NCI-H128 (cell line): ENCODE data around the gene CLINT1.
"Not testable (repeated sequence)": the region's sequence is repeated elsewhere in the genome, so short reads cannot be mapped to it uniquely, and the experiment has no call there.

ENCODE experiments used
- DNase-seq: peaks from one replicate; lab custom pipeline; 2025; ENCODE audit not compliant: unreplicated experiment; lab: John Stamatoyannopoulos, UW

The CLINT1 gene

DNA sequence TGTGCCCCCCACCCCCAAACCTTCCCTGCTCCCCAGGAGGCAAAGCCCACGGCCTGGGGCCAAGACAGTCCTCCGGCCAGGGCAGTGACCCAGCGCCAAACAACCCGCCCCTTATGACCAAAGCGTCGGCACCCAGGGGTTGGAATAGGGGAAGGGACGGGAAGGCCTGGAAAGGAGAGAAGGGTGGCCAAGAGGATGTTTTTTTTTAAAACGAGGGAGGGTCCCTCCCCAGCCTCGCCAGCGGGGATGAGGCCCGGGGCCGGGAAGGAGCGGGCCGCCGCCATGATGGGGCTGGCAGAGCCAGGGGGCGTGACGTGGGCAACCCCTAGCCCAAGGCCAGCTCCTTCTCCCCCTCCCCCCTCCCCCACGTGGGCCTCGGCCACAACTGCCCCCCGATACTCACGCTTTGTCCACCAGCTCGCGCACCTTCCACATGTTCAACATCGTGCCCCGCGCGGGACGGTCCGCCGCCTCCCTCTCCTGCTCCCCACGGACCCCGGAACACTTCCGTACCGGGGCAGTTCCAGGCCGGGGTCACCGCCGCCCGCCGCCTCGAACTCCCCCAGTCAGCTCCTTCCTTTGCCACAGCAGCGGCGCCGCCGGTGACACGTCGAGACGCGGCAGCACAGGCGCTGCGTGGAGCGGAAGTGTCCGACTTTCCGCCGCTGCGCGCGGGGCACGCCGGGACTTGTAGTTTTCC, at the start of gene CLINT1:
Gene CLINT1 (minus strand): TSS at position 619 of the 700 bp plus-strand sequence. CDS start 175 bp downstream, at position 444.
- peak; percentile 59 for DNase-seq

DNA sequence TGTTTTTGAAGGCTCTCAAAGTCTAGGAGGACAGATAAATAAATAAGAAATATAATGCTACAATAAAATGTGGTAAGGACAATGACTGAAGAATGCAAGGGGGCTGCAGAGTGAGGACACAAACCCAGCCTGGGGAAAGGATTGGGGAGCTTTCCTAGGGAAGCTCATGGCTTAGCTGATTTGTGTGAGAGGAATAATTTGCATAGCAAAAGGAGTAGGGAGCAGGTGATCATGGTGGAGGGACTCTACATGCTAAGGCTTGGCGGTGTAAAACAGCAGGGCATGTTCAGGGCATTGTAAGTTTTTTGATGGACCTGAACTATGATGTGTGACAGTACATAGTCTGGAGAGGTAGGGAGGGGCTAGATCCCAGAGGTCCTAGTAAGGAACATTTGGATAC, 49.5 kb upstream of the CLINT1 start:
- no peak for DNase-seq

DNA sequence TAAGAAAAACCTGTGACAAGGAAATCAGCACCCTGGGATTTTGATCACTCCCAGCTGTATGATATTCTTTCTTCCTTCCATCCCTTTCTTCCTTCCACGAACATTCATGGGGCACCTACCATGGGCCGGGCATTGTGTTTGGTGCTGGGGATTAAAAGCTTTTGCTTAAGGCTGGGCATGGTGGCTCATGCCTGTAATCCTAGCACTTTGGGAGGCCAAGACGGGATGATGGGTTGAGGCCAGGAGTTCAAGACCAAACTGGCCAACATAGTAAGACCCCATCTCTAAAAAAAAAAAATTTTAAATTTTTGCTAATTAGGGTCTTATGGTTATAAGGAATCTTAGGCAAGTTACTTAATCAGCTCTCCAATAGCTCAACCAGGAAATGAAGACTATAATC, 48.5 kb upstream of the CLINT1 start:
- DNase-seq = no peak

DNA sequence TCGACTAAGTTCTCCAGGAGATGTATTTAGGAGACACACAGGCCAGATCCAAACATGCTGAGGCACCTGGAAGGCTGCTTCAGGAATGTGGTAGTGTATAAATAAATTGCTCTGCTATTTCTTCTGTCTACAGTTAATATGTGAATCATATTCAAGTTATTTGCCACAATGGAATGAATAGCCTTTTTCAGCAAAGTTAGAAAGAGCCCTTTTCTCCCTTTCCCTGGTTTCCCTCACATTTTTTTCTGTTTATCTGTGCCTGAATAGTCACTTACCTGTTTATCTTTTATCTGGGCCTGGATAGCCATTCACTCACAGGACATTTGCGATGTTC, 44.1 kb upstream of the CLINT1 start:
- DNase-seq = no peak

DNA sequence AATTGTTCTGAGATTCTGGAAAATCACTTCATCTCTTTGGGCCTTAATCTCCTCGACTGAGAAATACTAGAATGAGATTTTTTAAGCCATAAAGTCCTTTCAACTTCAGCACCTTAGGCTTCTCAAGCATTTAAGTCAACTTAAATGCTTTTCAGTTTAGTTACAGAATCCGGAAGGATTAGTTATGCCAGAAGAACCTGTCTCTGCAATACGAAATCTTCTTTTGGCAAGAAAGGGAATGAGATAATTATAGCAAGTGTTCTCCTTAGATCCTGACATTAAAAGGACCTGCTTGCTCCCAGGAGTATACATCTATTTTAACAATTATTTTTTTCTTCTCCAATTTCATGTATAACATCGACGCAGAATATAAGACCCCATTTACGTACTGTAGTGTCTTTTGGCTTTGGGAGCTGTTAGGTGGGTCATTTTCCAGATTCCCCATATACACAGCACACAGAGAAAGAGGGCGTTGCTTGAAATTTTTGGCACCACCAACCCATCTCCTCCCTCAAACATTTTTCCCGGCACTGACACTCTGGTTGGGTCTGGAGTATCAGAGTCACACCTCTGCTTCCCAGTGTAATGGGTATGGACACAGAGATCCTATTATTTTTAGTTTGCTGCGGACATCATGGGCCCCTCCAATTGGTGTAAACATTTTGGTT, 43.6 kb upstream of the CLINT1 start:
- DNase-seq = no peak

DNA sequence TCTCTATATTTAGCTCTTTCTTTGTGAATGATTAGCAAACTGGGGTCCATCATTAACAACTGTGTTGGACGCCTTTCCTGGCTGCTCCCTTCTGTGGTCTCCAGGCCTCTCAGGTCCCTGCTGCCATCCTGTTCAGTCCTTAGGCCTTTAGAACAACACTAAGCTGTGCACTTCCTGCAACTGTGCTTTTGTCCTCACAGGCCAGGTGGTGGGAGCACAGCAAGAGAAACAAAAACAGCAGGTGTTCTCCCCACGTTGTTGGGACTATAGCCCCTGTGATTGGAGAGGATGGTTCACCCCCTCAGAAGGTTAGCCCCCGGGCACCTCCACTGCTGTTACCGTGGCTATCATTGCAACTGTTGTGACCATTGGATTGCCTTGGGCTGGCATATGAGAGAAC, 41.7 kb upstream of the CLINT1 start:
- DNase-seq = no peak

DNA sequence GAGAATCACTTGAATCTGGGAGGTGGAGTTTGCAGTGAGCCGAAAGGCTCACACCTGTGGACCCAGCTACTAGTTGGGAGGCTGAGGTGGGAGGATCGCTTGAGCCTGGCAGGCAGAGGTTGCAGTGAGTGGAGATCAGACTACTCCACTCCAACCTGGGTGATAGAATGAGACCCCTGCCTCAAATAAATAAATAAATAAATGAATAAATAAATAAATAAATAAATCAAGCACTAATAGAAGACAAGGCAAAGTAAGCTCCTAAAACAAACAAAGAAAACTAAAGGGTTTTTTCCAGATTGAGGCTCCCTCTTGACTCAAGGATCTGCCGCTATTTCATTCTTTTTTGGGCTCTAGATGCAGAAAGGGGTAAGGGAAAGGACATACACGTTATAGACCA, 34.7 kb upstream of the CLINT1 start:
- DNase-seq = no peak

DNA sequence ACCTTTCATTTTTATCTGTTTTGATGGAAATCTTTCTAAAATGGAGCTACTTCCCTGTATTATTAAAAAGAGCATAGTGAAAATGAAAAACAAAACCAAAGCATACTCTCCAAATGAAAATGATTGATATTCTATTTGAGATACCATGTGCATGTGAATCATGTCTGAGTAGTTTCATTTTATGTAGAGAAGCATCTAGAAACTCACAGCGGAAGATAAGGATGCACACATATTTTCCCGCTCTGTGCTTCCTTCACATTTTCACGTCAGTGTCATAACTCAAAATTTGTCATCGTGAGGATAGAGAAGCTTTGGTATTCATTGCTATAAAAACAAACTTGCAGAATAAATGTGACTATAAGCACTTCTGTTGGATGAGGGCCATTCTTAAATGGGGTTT, 34.0 kb upstream of the CLINT1 start:
- DNase-seq = no peak

DNA sequence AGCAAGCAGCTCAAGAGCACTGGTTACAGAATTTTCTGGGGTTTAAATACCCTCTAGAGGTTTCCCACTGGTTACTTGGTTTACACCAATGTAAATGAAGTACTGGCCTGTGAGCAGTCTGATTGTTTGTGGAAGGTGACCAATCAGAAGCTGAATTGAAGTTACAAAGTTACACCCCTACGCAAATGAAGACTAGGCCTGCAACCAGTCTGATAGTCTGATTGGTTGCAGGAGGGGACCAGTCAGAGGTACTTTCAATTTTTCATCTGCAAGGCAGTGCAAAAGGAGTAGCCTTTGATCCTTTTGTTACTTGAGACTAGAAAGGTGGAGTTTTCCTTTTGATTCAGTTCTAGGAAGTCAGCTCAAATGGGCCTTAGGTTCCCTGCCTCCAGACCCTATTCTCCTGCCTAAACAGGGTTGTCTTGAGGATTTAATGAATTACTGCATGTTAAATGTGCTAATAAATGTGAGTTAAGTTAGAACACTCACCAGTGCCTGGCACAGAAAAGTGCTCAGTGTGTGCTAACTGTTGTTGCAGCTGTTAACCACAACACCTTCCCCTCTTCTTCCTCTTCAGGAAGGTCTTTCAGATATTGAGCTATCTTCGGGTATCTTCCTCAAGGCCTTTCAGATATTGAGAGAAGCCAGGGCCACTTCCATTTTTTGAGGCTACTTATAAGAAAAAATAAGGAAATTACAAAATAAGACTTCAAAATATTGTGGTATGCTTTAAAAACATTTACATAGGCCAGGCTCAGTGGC, 32.1 kb upstream of the CLINT1 start:
- no peak for DNase-seq

DNA sequence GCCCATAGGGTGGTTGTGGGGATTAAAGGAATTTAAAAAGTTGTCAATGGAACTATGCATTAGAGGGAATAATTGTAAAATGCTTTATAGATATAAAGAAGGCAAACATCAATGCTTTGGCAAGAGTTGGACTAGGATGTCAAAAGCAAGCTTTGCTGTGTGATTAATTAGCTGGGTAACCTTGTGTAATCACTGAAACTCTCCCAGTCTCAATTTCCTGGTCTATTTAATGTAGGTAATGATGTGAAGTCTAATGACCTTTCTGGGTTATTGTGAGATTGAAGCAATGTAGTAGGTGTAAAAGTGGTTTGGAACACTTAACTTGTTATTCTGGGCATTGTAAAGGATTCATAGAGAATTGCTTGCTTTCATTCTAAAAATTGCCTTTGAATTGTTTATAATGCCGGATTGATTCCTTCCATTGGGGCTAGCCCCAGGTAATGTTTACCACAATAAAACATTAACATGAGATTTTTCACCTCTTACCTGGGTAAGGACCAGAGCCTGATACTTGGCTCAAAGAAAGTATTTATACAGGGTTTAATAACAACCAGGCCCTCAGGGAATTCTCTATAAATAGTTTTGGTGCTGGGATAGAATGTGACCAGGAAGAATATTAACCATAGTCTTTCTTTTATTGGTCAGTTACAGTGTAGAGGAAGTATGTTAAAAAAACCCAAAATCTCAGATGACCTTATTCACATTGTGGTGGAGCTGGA, 30.0 kb upstream of the CLINT1 start:
- DNase-seq = no peak

DNA sequence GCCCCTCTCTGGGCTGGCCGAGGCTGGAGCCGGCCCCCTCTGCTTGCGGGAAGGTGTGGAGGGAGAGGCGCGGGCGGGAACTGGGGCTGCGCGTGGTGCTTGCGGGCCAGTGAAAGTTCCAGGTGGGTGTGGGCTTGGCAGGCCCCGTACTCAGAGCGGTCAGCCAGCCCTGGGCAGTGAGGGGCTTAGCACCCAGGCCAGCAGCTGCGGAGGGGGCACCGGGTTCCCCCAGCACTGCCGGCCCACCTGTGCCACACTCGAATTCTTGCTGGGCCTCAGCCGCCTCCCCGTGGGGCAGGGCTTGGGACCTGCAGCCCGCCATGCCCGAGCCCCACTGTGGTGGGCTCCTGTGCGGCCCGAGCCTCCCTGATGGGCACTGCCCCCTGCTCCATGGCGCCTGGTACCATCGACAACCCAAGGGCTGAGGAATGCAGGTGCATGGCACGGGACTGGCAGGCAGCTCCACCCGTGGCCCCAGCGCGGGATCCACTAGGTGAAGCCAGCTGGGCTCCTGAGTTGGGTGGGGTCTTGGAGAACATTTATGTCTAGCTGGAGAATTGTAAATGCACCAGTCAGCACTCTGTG, 27.9 kb upstream of the CLINT1 start:
- DNase-seq = no peak

DNA sequence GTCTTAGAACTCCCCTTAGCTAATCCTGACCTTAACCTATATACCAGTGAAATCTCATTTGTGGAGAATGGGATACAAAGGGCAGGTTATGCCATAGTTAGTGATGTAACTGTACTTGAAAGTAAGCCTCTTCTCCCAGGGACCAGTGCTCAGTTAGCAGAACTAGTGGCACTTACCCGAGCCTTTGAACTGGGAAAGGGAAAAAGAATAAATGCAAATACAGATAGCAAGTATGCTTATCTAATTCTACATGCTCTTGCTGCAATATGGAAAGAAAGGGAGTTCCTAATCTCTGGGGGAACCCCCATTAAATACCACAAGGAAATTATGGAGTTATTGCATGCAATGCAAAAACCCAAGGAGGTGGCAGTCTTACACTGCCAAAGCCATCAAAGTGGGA, 26.1 kb upstream of the CLINT1 start:
- not testable (repeated sequence) for DNase-seq

DNA sequence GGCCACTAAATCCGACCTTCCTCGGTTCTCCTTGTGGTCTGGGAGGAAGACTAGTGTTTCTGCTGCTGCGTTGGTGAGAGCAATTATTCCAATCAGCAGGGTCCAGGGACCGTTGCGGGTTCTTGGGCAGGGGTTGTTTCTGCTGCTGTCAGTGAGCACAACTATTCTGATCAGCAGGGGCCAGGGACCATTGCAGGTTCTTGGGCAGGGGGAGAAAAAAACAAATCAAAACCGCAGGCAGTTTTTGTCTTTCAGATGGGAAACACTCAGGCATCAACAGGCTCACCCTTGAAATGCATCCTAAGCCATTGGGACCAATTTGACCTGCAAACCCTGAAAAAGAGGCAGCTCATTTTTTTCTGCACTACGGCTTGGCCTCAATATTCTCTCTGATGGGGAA, 22.6 kb upstream of the CLINT1 start:
- DNase-seq = not testable (repeated sequence)

DNA sequence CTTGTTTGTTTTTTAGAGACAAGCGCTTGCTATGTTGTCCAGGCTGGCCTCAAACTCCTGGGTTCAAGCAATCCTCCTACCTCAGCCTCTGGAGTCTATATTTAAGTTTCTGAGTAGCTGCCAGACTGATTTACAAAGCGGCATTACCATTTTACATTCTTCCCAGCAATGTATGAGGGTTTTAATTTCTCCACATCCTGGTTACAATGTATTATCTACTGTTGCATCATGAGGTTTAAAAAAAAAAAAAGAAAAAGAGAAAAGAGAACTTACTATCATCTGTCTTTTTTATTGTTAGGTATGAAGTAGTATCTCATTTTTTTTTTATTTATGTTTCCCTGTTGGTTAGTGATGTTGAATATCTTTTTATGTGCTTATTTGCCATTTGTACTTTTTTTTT, 18.9 kb upstream of the CLINT1 start:
- DNase-seq = no peak

DNA sequence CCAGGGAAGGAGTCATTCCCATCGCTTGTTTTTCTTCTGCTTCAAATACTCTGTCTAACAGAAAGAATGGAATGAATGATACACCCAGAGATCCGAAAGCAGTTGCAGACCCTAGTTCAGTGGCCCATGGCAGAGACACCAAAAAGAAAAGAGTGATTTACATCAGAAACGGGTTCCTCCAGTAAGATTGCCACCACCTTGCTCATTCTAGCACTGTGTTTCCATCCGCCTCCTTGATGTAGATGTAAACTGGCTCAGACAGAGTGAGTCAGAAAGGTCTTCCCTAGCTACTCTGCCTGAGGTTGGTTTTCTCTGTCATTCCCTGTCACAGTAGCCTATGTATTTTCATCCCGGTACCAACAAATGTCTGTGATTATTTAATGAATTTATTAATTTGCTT, 15.9 kb upstream of the CLINT1 start:
- no peak for DNase-seq

DNA sequence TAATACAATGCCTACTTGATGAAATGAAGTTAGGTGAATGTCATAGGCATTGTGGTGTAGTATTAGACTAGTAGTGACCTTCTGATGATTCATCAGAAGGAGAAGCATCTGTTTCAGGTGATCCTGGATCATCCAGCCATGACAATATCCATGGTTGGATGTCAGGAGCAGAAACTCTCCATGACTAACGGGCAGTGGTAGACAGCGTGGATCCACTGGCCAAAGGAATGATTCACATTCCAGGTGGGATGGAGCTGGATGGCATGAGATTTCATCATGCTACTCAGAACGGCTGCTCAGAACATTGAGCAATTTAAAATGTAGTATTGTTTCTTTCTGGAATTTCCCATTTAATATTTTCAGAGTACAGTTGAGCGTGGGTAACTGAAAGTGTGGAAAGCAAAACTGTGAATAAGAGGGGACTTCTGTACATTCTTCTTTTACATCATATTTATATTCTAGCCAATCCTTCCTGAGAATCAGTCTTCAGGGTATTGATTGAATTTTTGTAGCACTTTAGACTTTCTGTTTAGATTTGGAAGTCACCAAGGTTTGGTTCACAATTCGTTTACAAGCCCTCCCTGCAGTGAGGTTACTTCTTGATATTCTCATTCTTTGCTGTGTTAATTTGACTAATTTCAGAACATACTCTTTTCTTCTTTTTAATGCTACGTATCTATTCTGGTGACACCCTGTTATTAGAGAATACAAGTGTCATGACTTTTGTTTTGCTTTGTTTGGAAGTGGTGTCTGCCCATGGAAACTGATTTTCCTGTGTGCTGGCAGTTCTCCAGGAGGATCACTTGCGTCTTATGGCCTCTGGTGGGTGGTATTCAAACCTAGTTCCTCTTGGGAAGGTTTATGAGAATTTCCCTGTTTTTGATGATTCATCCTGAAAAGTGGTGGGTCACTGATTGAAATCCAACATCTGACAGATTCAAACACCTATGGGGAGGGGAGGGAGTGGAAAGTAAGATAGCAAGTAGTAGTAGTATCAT, 12.2 kb upstream of the CLINT1 start:
- no peak for DNase-seq

DNA sequence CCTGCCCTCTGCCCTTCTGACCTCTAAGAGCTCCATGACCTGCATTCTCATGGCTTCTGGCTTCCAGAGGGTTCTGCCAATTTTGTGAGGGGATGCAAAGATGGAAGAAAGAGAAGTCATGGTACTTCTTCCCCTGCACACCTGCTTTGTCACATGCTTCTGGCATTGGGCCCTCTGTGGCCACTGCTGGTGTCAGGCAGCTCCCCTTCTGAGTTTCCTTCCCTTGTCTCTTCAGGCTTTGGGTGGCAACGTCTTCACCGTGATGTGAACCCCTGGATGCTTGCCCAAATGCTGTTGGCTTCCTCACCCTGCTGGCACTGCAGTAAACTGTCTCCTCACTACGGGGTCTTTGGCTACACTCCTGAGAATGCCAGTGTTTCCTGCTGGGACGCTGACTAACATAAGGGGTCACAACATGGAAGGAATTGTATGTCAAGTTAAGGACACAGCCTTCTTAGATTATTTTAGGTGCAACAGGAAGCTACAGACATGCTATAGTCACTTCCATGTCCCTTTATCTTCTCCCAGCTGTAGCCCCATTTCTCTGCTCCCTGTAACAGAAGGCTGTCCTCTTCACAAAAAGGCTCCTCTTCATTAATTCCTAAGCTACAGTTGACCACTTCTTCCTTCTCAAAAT, 8.9 kb upstream of the CLINT1 start:
- no peak for DNase-seq

DNA sequence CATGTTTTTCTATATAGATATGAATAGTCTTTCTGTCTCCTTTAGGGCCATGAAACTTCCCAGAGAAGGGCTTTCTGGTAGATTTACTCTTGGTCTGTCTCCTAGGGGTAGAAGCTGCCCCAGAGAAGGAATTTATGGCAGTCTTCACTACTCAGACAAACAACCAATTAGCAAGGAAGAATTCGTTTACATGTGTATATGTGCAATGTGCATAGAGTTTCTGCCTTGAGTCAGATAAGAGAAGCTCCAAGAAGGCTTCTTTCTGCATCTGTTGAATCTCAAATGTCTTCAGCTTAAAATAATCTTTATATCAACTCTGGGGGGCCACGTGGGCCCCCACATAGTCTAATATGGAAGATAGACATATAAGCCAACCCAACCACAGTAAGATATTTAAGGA, 7.6 kb upstream of the CLINT1 start:
- DNase-seq = no peak

DNA sequence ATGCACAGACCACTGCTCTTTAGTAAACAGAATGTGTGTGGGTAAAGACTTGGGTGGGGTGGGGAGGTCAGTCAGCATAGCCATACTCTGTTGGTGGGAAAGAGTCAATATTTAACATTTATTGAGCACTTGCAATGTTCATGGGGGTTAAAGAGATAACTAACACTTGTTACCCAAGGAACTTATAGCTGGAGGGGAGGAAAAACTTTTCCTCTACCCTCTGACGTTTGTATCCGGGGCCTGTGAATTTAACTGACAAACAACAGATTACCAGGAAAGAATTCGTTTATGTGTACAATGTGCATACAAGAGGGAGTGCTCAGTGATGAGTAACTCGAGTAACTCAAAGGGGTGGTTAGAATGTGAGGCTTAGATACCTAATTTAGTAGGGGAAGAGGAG, 6.8 kb upstream of the CLINT1 start:
- DNase-seq = no peak

DNA sequence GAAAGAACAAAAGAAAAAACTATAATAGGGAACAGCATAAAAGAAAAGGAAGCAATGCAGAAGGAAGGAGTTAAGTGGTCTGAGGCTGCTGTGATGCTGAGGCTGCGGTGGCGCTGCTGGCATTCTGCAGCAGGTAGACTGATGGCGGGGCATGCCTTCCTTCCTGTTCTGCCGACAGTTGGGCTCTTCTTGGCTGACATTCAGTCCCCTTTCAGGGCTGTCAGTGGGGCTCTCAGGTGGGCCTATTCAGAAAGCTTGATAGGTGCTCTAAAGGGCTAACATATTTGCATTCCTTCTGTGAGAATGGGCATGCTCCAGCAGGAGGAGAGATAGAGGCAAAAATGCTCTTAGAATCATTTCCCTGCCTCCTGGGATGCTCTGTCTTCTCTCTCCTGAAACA, 5.1 kb upstream of the CLINT1 start:
- DNase-seq = no peak
